HepG2 (cell line): ENCODE results near the gene TPI1. TPM values are rescaled to one million over a fixed set of nuclear protein-coding genes. Genes with fewer than 3 reads are reported as not detected.

Experiments used
- DPF2 ChIP-seq: sonication (generic); formaldehyde crosslinking; IDR thresholded peaks from 2 replicates; pipeline ENCODE4 v1.4.0; 2020; ENCODE audit warnings: mild to moderate bottlenecking, low read depth, missing genetic modification reagents, borderline replicate concordance
- FOXJ3 ChIP-seq: sonication (generic); formaldehyde crosslinking; IDR thresholded peaks from 2 replicates; pipeline ENCODE4 v1.4.0; 2020; ENCODE audit warnings: missing genetic modification reagents, mild to moderate bottlenecking, borderline replicate concordance
- GATAD2A ChIP-seq: IDR thresholded peaks from 2 replicates; pipeline ENCODE4 v1.6.1; 2016
- KLF13 ChIP-seq: sonication (generic); formaldehyde crosslinking; IDR thresholded peaks from 2 replicates; pipeline ENCODE4 v1.4.0; 2020; ENCODE audit warnings: mild to moderate bottlenecking, missing genetic modification reagents
- KLF16 ChIP-seq, 2 experiments: sonication (generic) in 1 of 2; formaldehyde crosslinking in 1 of 2; IDR thresholded peaks; 2 replicates each; pipeline versions ENCODE4 v1.6.1 to v1.8.0; 2016 to 2023; ENCODE audit warnings: missing genetic modification reagents in 2 of 2, missing compliant biosample characterization in 1 of 2
- MIER3 ChIP-seq: IDR thresholded peaks from 2 replicates; pipeline ENCODE4 v1.6.1; 2016; ENCODE audit warnings: missing compliant biosample characterization, borderline replicate concordance
- NBN ChIP-seq: fragments of 450-650 bp; conservative IDR thresholded peaks from 2 replicates; pipeline ENCODE4 v1.6.1; 2017
- NR2C2 ChIP-seq: sonication (generic); formaldehyde crosslinking; IDR thresholded peaks from 2 replicates; pipeline ENCODE4 v1.4.0; 2020; ENCODE audit warnings: missing genetic modification reagents, mild to moderate bottlenecking, moderate library complexity, borderline replicate concordance
- RFX5 ChIP-seq: IDR thresholded peaks from 2 replicates; pipeline ENCODE4 v1.6.1; 2011; ENCODE audit warnings: low read depth, low read length, improper control_type of control experiment
- SRF ChIP-seq: IDR thresholded peaks from 2 replicates; pipeline ENCODE4 v1.6.1; 2011; ENCODE audit warnings: mild to moderate bottlenecking, low read depth, low read length, moderate library complexity
- ZC3H4 ChIP-seq: sonication (generic); formaldehyde crosslinking; IDR thresholded peaks from 2 replicates; pipeline ENCODE4 v1.4.0; 2020; ENCODE audit warnings: missing genetic modification reagents, borderline replicate concordance
- ZFP37 ChIP-seq: sonication (generic); formaldehyde crosslinking; IDR thresholded peaks from 2 replicates; pipeline ENCODE4 v1.4.0; 2020; ENCODE audit warnings: missing genetic modification reagents, borderline replicate concordance
- ZFP41 ChIP-seq: sonication (generic); formaldehyde crosslinking; IDR thresholded peaks from 2 replicates; pipeline ENCODE4 v1.4.0; 2020; ENCODE audit warnings: mild to moderate bottlenecking, missing genetic modification reagents, borderline replicate concordance
- ZFP62 ChIP-seq: sonication (generic); formaldehyde crosslinking; IDR thresholded peaks from 2 replicates; pipeline ENCODE4 v1.4.0; 2020; ENCODE audit warnings: missing genetic modification reagents
- ZKSCAN8 ChIP-seq: IDR thresholded peaks from 2 replicates; pipeline ENCODE4 v1.6.1; 2016; ENCODE audit warnings: borderline replicate concordance, missing genetic modification reagents, missing compliant biosample characterization
- ZNF317 ChIP-seq: sonication (generic); formaldehyde crosslinking; IDR thresholded peaks from 2 replicates; pipeline ENCODE4 v1.5.0; 2020; ENCODE audit warnings: mild to moderate bottlenecking, missing genetic modification reagents
- ZNF383 ChIP-seq: sonication (generic); formaldehyde crosslinking; IDR thresholded peaks from 2 replicates; pipeline ENCODE4 v1.4.0; 2020; ENCODE audit warnings: missing genetic modification reagents, mild to moderate bottlenecking, borderline replicate concordance
- ZNF430 ChIP-seq: sonication (generic); formaldehyde crosslinking; IDR thresholded peaks from 2 replicates; pipeline ENCODE4 v1.9.0; 2021; ENCODE audit warnings: mild to moderate bottlenecking, missing genetic modification reagents
- ZNF563 ChIP-seq: sonication (generic); formaldehyde crosslinking; IDR thresholded peaks from 2 replicates; pipeline ENCODE4 v1.8.0; 2022; ENCODE audit warnings: mild to moderate bottlenecking, moderate library complexity, missing genetic modification reagents
- ZNF589 ChIP-seq: sonication (generic); formaldehyde crosslinking; conservative IDR thresholded peaks from 2 replicates; pipeline ENCODE4 v1.8.0; 2022; ENCODE audit warnings: mild to moderate bottlenecking, moderate library complexity, missing genetic modification reagents
- ZNF644 ChIP-seq: IDR thresholded peaks from 2 replicates; pipeline ENCODE4 v1.6.1; 2016; ENCODE audit warnings: low read depth
- ZNF709 ChIP-seq: sonication (generic); formaldehyde crosslinking; IDR thresholded peaks from 2 replicates; pipeline ENCODE4 v1.5.0; 2020; ENCODE audit warnings: mild to moderate bottlenecking, missing genetic modification reagents
- ZNF746 ChIP-seq: sonication (generic); formaldehyde crosslinking; IDR thresholded peaks from 2 replicates; pipeline ENCODE4 v1.8.0; 2022; ENCODE audit warnings: mild to moderate bottlenecking, missing genetic modification reagents
- ZNF782 ChIP-seq: sonication (generic); formaldehyde crosslinking; IDR thresholded peaks from 2 replicates; pipeline ENCODE4 v1.4.0; 2020; ENCODE audit warnings: missing genetic modification reagents, mild to moderate bottlenecking, borderline replicate concordance
- ZNF816 ChIP-seq: sonication (generic); formaldehyde crosslinking; IDR thresholded peaks from 2 replicates; pipeline ENCODE4 v1.8.0; 2022; ENCODE audit warnings: missing genetic modification reagents, mild to moderate bottlenecking, borderline replicate concordance
- ZSCAN22 ChIP-seq: sonication (generic); formaldehyde crosslinking; IDR thresholded peaks from 2 replicates; pipeline ENCODE4 v1.4.0; 2020; ENCODE audit warnings: mild to moderate bottlenecking, missing genetic modification reagents
- polyA plus RNA-seq, 8 experiments: library from polyadenylated mRNA; depleted of rRNA in 3 of 8; stranded (reverse) in 7 of 8; unstranded in 1 of 8; fragments of >200 nt; fragmentation: Illumina TruSeq in 4 of 8; extraction: Trizol in 4 of 8; gene quantifications; 2 replicates each; pipeline versions ENCODE4 v1.2.1 to v1.2.3, GENCODE V29; 2011 to 2016; ENCODE audit warnings: low read depth in 4 of 8, missing spikeins in 1 of 8, mixed read lengths in 1 of 8; ENCODE audit not compliant: insufficient read depth in 1 of 8
- total RNA-seq, 5 experiments: library from RNA; depleted of rRNA; stranded (reverse); fragments of >200 nt; fragmentation: Illumina TruSeq; extraction: Trizol; gene quantifications; 2 replicates each; pipeline ENCODE4 v1.2.3, GENCODE V29; 2016; ENCODE audit warnings: low read depth in 1 of 5
- TF ChIP-seq, protein P1 (sequence below): fragments of 450-650 bp; IDR thresholded peaks from 2 replicates; pipeline ENCODE4 v1.6.1; 2016
- TF ChIP-seq, protein P2 (sequence below): IDR thresholded peaks from 2 replicates; pipeline ENCODE4 v1.6.1; 2016; ENCODE audit warnings: mild to moderate bottlenecking, missing biosample characterization, missing genetic modification reagents
- TF ChIP-seq, protein P3 (sequence below): sonication (generic); formaldehyde crosslinking; IDR thresholded peaks from 2 replicates; pipeline ENCODE4 v1.8.1; 2023; ENCODE audit warnings: missing genetic modification reagents, mild to moderate bottlenecking, borderline replicate concordance
- TF ChIP-seq, protein P4 (sequence below): sonication (generic); formaldehyde crosslinking; IDR thresholded peaks from 2 replicates; pipeline ENCODE4 v1.4.0; 2020; ENCODE audit warnings: missing genetic modification reagents

TPI1 gene
- total and polyA plus RNA-seq, 2 of the 13 experiments (the other 11 are each of a cell fraction or from before 2014, with no cell fraction given) = 945 to 2,535 TPM

- TF ChIP-seq, protein P1, sequence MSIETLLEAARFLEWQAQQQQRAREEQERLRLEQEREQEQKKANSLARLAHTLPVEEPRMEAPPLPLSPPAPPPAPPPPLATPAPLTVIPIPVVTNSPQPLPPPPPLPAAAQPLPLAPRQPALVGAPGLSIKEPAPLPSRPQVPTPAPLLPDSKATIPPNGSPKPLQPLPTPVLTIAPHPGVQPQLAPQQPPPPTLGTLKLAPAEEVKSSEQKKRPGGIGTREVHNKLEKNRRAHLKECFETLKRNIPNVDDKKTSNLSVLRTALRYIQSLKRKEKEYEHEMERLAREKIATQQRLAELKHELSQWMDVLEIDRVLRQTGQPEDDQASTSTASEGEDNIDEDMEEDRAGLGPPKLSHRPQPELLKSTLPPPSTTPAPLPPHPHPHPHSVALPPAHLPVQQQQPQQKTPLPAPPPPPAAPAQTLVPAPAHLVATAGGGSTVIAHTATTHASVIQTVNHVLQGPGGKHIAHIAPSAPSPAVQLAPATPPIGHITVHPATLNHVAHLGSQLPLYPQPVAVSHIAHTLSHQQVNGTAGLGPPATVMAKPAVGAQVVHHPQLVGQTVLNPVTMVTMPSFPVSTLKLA = peak; percentile 46
- TF ChIP-seq, protein P2, sequence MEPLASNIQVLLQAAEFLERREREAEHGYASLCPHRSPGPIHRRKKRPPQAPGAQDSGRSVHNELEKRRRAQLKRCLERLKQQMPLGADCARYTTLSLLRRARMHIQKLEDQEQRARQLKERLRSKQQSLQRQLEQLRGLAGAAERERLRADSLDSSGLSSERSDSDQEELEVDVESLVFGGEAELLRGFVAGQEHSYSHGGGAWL (CRISPR knock-in tag) = peak; percentile 73; the same call in 1 of the 2 replicates
- no peak for TF ChIP-seq ZFP41 (CRISPR knock-in tag)
- no peak for TF ChIP-seq SRF
- TF ChIP-seq KLF16 (CRISPR knock-in tag; IDR thresholded peaks at IDR 0.05) = peak in 1 of 2 experiments; percentile 86; a peak in 1 of 4 replicates
- TF ChIP-seq ZNF430 (CRISPR knock-in tag) = peak; percentile 84
- TF ChIP-seq ZSCAN22 = no peak
- TF ChIP-seq ZKSCAN8 (CRISPR knock-in tag) = 0 out of 2 replicates have a peak, but pooled peaks have one; percentile 36
- peak; percentile 89 for TF ChIP-seq MIER3 (CRISPR knock-in tag)
- no peak; the same call in 1 of the 2 replicates for TF ChIP-seq DPF2 (CRISPR knock-in tag)
- TF ChIP-seq ZNF782 (CRISPR knock-in tag) = no peak
- no peak for TF ChIP-seq ZFP62 (CRISPR knock-in tag)
- TF ChIP-seq NBN = no peak
- TF ChIP-seq ZC3H4 (CRISPR knock-in tag) = no peak
- TF ChIP-seq ZNF317 = peak; percentile 42; the same call in 1 of the 2 replicates
- peak; percentile 36; the same call in 1 of the 2 replicates for TF ChIP-seq RFX5
- no peak for TF ChIP-seq ZFP37 (CRISPR knock-in tag)
- no peak for TF ChIP-seq ZNF644 (CRISPR knock-in tag)
- TF ChIP-seq, protein P3, sequence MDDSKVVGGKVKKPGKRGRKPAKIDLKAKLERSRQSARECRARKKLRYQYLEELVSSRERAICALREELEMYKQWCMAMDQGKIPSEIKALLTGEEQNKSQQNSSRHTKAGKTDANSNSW (CRISPR knock-in tag) = no peak
- no peak for TF ChIP-seq ZNF563 (CRISPR knock-in tag)
- TF ChIP-seq KLF13 (CRISPR knock-in tag) = no peak
- 0 out of 2 replicates have a peak, but pooled peaks have one; percentile 66 for TF ChIP-seq ZNF816 (CRISPR knock-in tag)
- TF ChIP-seq ZNF746 = no peak
- no peak for TF ChIP-seq ZNF383 (CRISPR knock-in tag)
- peak; percentile 54; the same call in 1 of the 2 replicates for TF ChIP-seq NR2C2 (CRISPR knock-in tag)
- peak; percentile 70 for TF ChIP-seq ZNF589 (CRISPR knock-in tag)
- TF ChIP-seq GATAD2A (CRISPR knock-in tag) = peak; percentile 39; the same call in 1 of the 2 replicates
- TF ChIP-seq, protein P4, sequence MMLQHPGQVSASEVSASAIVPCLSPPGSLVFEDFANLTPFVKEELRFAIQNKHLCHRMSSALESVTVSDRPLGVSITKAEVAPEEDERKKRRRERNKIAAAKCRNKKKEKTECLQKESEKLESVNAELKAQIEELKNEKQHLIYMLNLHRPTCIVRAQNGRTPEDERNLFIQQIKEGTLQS (CRISPR knock-in tag) = peak; percentile 46; the same call in 1 of the 2 replicates
- 0 out of 2 replicates have a peak, but pooled peaks have one; percentile 26 for TF ChIP-seq FOXJ3
- peak; percentile 48; the same call in 1 of the 2 replicates for TF ChIP-seq ZNF709 (CRISPR knock-in tag)
Measured at GRCh38 chr12:6890789-6891645, 23.7 kb downstream of the TPI1 start (continued).
